A549 (cell line): Measurements from ENCODE around the gene RAMP1. TPM values are rescaled to one million over a fixed set of nuclear protein-coding genes. Genes with fewer than 3 reads are reported as not detected.

Source experiments
- ATAC-seq, 2 experiments: fragments of 200-7000 bp in 1 of 2; fragments of >200 bp in 1 of 2; cut with Nextera tagmentation in 1 of 2; cut with Tn5 transposase in 1 of 2; 3 replicates each; pipeline versions ENCODE4 v1.8.0 to v1.9.1; 2018 to 2020; ENCODE audit warnings: mild to moderate bottlenecking in 1 of 2, moderate library complexity in 1 of 2
- CTCF ChIA-PET: fragments of 300-600 bp; sonication (Branson Sonifier 250); formaldehyde crosslinking; extraction: SDS; loops from one replicate; lab custom pipeline; 2021; ENCODE audit warnings: antibody characterized with exemption, inconsistent platforms; lab: Yijun Ruan, JAX
- POLR2A ChIA-PET: fragments of 350-600 bp; formaldehyde crosslinking; extraction: SDS; loops from one replicate; lab custom pipeline; 2021; ENCODE audit warnings: antibody characterized with exemption, inconsistent platforms; lab: Yijun Ruan, JAX
- DNase-seq, 2 experiments: peaks; one replicate each; pipeline versions ENCODE4 v3.0.0 to v3.0.0-alpha.2; 2011 to 2016; ENCODE audit warnings: low read depth in 1 of 2, low spot score in 1 of 2
- FAIRE-seq: peaks from 2 replicates; lab custom pipeline; 2011; peaks lifted over from hg19 to GRCh38; lab: Jason Lieb, UNC
- H3K27ac ChIP-seq, 2 experiments: fragments of >200 bp; sonication (Bioruptor Twin); formaldehyde crosslinking; 3 replicates each; pipeline ENCODE4 v1.5.1; 2016 to 2017
- H3K4me1 ChIP-seq: fragments of >200 bp; sonication (Bioruptor Twin); formaldehyde crosslinking; 3 replicates; pipeline ENCODE4 v1.6.1; 2016
- H3K4me2 ChIP-seq: fragments of >200 bp; sonication (Bioruptor Twin); formaldehyde crosslinking; 3 replicates; pipeline ENCODE4 v1.6.1; 2016
- H3K4me3 ChIP-seq: fragments of >200 bp; sonication (Bioruptor Twin); formaldehyde crosslinking; 3 replicates; pipeline ENCODE4 v1.5.1; 2016
- H3K9me3 ChIP-seq: fragments of >200 bp; sonication (Bioruptor Twin); formaldehyde crosslinking; 3 replicates; pipeline ENCODE4 v1.6.1; 2016
- BCL3 ChIP-seq: fragments of >200 bp; sonication (Bioruptor Twin); formaldehyde crosslinking; IDR thresholded peaks from 3 replicates; pipeline ENCODE4 v1.6.1; 2016
- CBX8 ChIP-seq: fragments of 200-600 bp; sonication (generic); IDR thresholded peaks from 2 replicates; pipeline ENCODE4 v1.6.1; 2016
- CEBPB ChIP-seq, 2 experiments: fragments of >200 bp in 1 of 2; sonication (Bioruptor Twin) in 1 of 2; formaldehyde crosslinking in 1 of 2; IDR thresholded peaks; 2 replicates each; pipeline ENCODE4 v1.6.1; 2012 to 2016
- CHD2 ChIP-seq: fragments of 150-350 bp; IDR thresholded peaks from 2 replicates; pipeline ENCODE4 v1.6.1; 2014; ENCODE audit warnings: low read length; ENCODE audit not compliant: partially characterized antibody
- FOSL2 ChIP-seq, 2 experiments: fragments of 450-650 bp in 1 of 2; fragments of >200 bp in 1 of 2; sonication (Bioruptor Twin) in 1 of 2; formaldehyde crosslinking; IDR thresholded peaks; 2 replicates each; pipeline versions ENCODE4 v1.5.0 to v1.6.1; 2016 to 2020; ENCODE audit warnings: mild to moderate bottlenecking in 1 of 2, moderate library complexity in 1 of 2
- HDAC2 ChIP-seq: fragments of 200-600 bp; sonication (generic); IDR thresholded peaks from 2 replicates; pipeline ENCODE4 v1.6.1; 2016
- HOXA7 ChIP-seq: fragments of 250-450 bp; sonication (Bioruptor Pico); IDR thresholded peaks from 2 replicates; pipeline ENCODE4 v1.5.0; 2020; ENCODE audit warnings: mild to moderate bottlenecking, moderate library complexity
- HOXB5 ChIP-seq: fragments of 250-450 bp; sonication (Bioruptor Pico); IDR thresholded peaks from 2 replicates; pipeline ENCODE4 v1.5.0; 2020; ENCODE audit warnings: mild to moderate bottlenecking, moderate library complexity
- JUN ChIP-seq, 2 experiments: fragments of >200 bp; sonication (Bioruptor Twin); formaldehyde crosslinking; IDR thresholded peaks; 2 replicates in 1 of 2; 3 replicates in 1 of 2; pipeline ENCODE4 v1.6.1; 2016 to 2017
- JUNB ChIP-seq: fragments of >200 bp; sonication (Bioruptor Twin); formaldehyde crosslinking; IDR thresholded peaks from 2 replicates; pipeline ENCODE4 v1.6.1; 2016
- MAZ ChIP-seq: fragments of 150-350 bp; IDR thresholded peaks from 2 replicates; pipeline ENCODE4 v1.6.1; 2014; ENCODE audit warnings: antibody characterized with exemption, low read depth, low read length, borderline replicate concordance
- NFE2L2 ChIP-seq: fragments of 150-350 bp; conservative IDR thresholded peaks from 2 replicates; pipeline ENCODE4 v1.6.1; 2014; ENCODE audit warnings: low read length
- POLR2AphosphoS2 ChIP-seq: conservative IDR thresholded peaks from 2 replicates; pipeline ENCODE4 v1.6.1; 2012; ENCODE audit warnings: low read length, improper control_type of control experiment, inconsistent platforms
- RARB ChIP-seq: fragments of 250-450 bp; sonication (Bioruptor Pico); IDR thresholded peaks from 2 replicates; pipeline ENCODE4 v1.8.0; 2021; ENCODE audit warnings: mild to moderate bottlenecking, moderate library complexity
- ZFP36 ChIP-seq: fragments of 450-650 bp; IDR thresholded peaks from 2 replicates; pipeline ENCODE4 v1.6.1; 2014; ENCODE audit warnings: borderline replicate concordance; ENCODE audit not compliant: partially characterized antibody
- WGBS: methylation state at CpG from one replicate; pipeline ENCODE4 v1.1.6; 2017; ENCODE audit errors: missing lambda C conversion rate; 5-methylcytosine and 5-hydroxymethylcytosine counted together
- polyA plus RNA-seq, 4 experiments: library from polyadenylated mRNA; depleted of rRNA in 3 of 4; stranded (reverse); fragments of >200 nt; fragmentation: RNase III in 1 of 4; extraction: RNeasy Plus Mini Kit Qiagen cat#74134 plus additional on column Dnase treatment in 1 of 4; gene quantifications; 2 replicates in 3 of 4; 3 replicates in 1 of 4; pipeline ENCODE4 v1.2.3, GENCODE V29; 2011 to 2017
- TF ChIP-seq, protein P1 (sequence below): IDR thresholded peaks from 2 replicates; pipeline ENCODE4 v1.6.1; 2012
- TF ChIP-seq, protein P2 (sequence below): fragments of 250-450 bp; sonication (Bioruptor Pico); IDR thresholded peaks from 2 replicates; pipeline ENCODE4 v1.5.0; 2020; ENCODE audit warnings: low read depth, mild to moderate bottlenecking, moderate library complexity
- TF ChIP-seq, protein P3 (sequence below): fragments of 200-600 bp; sonication (generic); IDR thresholded peaks from 2 replicates; pipeline ENCODE4 v1.6.1; 2016; ENCODE audit warnings: antibody characterized with exemption, mild to moderate bottlenecking, moderate library complexity
- TF ChIP-seq, protein P4 (sequence below): fragments of 250-450 bp; sonication (Bioruptor Pico); IDR thresholded peaks from 2 replicates; pipeline ENCODE4 v1.5.0; 2021; ENCODE audit warnings: mild to moderate bottlenecking, moderate library complexity, borderline replicate concordance
- TF ChIP-seq, protein P5 (sequence below): IDR thresholded peaks from 2 replicates; pipeline ENCODE4 v1.6.1; 2012; ENCODE audit warnings: low read depth, borderline replicate concordance

RAMP1 gene
- polyA plus RNA-seq, 2 of the 4 experiments (the other 2 are of a cell fraction), result not detected

- no peak for DNase-seq
- POLR2A ChIA-PET, result no interaction called here
- no peak for ATAC-seq
- 80% methylated on average over 21 of the region's 26 CpGs for WGBS
- Histone ChIP-seq H3K4me1 (no peaks in the 10 kb centered on the region), H3K4me2 (no peak overlapping the region), H3K4me3 (no peak overlapping the region), H3K9me3 (no peaks in the 10 kb centered on the region)
- FAIRE-seq, result no peak
- CTCF ChIA-PET, result interaction anchor here (0.9 to 4.6 kb wide), 2 partner anchors 10 to 55 kb away, joined by 3 to 18 read pairs; no protein-coding TSS in a partner anchor
- no peak for TF ChIP-seq POLR2AphosphoS2
- no peak for TF ChIP-seq NFE2L2
- TF ChIP-seq, protein P1, sequence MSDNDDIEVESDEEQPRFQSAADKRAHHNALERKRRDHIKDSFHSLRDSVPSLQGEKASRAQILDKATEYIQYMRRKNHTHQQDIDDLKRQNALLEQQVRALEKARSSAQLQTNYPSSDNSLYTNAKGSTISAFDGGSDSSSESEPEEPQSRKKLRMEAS, result no peak
- TF ChIP-seq MAZ, result no peak
- TF ChIP-seq CBX8, result no peak
- no peak for TF ChIP-seq HOXA7 (CRISPR knock-in tag)
- TF ChIP-seq, protein P2, sequence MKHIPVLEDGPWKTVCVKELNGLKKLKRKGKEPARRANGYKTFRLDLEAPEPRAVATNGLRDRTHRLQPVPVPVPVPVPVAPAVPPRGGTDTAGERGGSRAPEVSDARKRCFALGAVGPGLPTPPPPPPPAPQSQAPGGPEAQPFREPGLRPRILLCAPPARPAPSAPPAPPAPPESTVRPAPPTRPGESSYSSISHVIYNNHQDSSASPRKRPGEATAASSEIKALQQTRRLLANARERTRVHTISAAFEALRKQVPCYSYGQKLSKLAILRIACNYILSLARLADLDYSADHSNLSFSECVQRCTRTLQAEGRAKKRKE (CRISPR knock-in tag), result no peak
- TF ChIP-seq BCL3, result no peak
- TF ChIP-seq HDAC2, result no peak
- TF ChIP-seq RARB (CRISPR knock-in tag), result no peak
- TF ChIP-seq JUNB, result no peak
- TF ChIP-seq FOSL2 (IDR thresholded peaks at IDR 0.05), result no peak
- no peak for TF ChIP-seq FOSL2 (CRISPR knock-in tag; IDR thresholded peaks at IDR 0.05)
- no peak for TF ChIP-seq CEBPB (IDR thresholded peaks at IDR 0.05)
- TF ChIP-seq, protein P3, sequence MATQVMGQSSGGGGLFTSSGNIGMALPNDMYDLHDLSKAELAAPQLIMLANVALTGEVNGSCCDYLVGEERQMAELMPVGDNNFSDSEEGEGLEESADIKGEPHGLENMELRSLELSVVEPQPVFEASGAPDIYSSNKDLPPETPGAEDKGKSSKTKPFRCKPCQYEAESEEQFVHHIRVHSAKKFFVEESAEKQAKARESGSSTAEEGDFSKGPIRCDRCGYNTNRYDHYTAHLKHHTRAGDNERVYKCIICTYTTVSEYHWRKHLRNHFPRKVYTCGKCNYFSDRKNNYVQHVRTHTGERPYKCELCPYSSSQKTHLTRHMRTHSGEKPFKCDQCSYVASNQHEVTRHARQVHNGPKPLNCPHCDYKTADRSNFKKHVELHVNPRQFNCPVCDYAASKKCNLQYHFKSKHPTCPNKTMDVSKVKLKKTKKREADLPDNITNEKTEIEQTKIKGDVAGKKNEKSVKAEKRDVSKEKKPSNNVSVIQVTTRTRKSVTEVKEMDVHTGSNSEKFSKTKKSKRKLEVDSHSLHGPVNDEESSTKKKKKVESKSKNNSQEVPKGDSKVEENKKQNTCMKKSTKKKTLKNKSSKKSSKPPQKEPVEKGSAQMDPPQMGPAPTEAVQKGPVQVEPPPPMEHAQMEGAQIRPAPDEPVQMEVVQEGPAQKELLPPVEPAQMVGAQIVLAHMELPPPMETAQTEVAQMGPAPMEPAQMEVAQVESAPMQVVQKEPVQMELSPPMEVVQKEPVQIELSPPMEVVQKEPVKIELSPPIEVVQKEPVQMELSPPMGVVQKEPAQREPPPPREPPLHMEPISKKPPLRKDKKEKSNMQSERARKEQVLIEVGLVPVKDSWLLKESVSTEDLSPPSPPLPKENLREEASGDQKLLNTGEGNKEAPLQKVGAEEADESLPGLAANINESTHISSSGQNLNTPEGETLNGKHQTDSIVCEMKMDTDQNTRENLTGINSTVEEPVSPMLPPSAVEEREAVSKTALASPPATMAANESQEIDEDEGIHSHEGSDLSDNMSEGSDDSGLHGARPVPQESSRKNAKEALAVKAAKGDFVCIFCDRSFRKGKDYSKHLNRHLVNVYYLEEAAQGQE, result no peak
- no peak for TF ChIP-seq CHD2
- no peak for TF ChIP-seq HOXB5 (CRISPR knock-in tag)
- TF ChIP-seq, protein P4, sequence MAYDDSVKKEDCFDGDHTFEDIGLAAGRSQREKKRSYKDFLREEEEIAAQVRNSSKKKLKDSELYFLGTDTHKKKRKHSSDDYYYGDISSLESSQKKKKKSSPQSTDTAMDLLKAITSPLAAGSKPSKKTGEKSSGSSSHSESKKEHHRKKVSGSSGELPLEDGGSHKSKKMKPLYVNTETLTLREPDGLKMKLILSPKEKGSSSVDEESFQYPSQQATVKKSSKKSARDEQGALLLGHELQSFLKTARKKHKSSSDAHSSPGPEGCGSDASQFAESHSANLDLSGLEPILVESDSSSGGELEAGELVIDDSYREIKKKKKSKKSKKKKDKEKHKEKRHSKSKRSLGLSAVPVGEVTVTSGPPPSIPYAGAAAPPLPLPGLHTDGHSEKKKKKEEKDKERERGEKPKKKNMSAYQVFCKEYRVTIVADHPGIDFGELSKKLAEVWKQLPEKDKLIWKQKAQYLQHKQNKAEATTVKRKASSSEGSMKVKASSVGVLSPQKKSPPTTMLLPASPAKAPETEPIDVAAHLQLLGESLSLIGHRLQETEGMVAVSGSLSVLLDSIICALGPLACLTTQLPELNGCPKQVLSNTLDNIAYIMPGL (CRISPR knock-in tag), result no peak
- TF ChIP-seq, all 56 proteins: peak for 0
- no peak overlapping the region for H3K27ac ChIP-seq
These were observed 53.9 kb downstream of the RAMP1 start for GRCh38 chr2:237913193-237913917.

GRCh38 chr2:237915576-237915975 is 56.2 kb downstream of the RAMP1 start:
- H3K9me3 ChIP-seq, result no peaks in the 10 kb centered on the region
- H3K4me1 ChIP-seq, result no peaks in the 10 kb centered on the region
- no peak overlapping the region for H3K4me2 ChIP-seq
- CTCF ChIA-PET, result interaction anchor here (0.6 to 1.1 kb wide), 3 partner anchors 9 to 119 kb away, joined by 3 to 4 read pairs (median 3); no protein-coding TSS in a partner anchor
- 76% methylated on average over 9 of the region's 10 CpGs for WGBS
- TF ChIP-seq ZFP36 (no peak), RARB (CRISPR knock-in tag) (no peak), JUN (IDR thresholded peaks at IDR 0.05) (no peak)
- TF ChIP-seq, protein P5, sequence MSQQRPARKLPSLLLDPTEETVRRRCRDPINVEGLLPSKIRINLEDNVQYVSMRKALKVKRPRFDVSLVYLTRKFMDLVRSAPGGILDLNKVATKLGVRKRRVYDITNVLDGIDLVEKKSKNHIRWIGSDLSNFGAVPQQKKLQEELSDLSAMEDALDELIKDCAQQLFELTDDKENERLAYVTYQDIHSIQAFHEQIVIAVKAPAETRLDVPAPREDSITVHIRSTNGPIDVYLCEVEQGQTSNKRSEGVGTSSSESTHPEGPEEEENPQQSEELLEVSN, result no peak
- FAIRE-seq (no peak), ATAC-seq (no peak), DNase-seq (no peak)
- POLR2A ChIA-PET, result no interaction called here
- H3K27ac ChIP-seq, result no peak overlapping the region
- no peak overlapping the region for H3K4me3 ChIP-seq
